Suppressor macrophage (primary cell): ENCODE measurements around the gene TNPO1.
"Not testable (repeated sequence)": the region's sequence is repeated elsewhere in the genome, so short reads cannot be mapped to it uniquely, and the experiment has no call there.

Experiments
- DNase-seq, 4 experiments: peaks; one replicate each; pipeline ENCODE4 v3.0.0-alpha.2; 2020 to 2022
- total RNA-seq, 17 experiments: gene quantifications; one replicate each; lab custom pipeline; 2026; ENCODE audit warnings: mixed read lengths in 6 of 17, inconsistent platforms in 3 of 17; lab: John Stamatoyannopoulos, UW

The TNPO1 gene
- 198 to 597 (median 375) reads per million in 17 experiments for total RNA-seq

DNA sequence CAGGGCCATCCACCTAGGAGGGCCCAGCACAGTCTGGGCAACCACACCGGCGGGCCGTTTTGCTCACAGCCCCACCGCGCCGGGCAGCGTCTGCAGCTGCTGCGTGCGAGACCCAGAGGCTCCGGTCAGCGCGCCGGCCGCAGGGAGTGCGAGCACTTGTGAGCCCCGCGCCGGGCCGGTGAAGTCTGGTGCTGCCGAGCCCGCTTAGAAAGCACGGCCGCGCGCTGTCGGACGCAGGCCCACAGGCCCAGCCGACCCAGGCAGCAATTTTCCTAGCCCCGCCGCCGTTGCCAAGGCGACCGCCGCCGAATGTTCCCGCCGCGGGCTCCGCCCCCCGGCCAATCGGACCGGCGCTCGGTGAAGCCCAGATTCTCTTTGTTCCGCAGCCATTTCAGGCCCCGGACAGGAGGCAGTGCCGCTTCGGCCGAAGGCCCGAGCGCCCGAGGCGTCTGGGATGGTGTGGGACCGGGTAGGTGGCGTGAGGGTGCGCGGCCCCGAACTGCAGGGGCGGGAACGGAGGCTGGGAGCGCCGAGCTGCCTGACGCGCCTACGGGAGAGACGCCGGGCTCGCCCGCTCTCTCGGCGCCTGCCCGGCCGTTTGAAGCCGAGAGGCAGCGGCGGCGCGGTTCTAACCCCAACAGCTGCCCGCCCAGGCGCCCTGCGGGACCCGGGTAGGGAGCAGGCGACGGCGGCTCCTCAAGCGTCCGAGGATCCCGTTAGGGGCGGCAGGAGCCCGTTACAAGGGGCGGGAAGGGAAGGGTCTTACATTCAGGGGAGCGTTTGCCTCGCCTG is at the start of gene TNPO1:
TNPO1 (plus strand) TSS at position 378 of the 792 bp plus-strand sequence; CDS start at position 455, 77 bp downstream.
- peak; percentile 91 to 96 (median 94) for DNase-seq

DNA sequence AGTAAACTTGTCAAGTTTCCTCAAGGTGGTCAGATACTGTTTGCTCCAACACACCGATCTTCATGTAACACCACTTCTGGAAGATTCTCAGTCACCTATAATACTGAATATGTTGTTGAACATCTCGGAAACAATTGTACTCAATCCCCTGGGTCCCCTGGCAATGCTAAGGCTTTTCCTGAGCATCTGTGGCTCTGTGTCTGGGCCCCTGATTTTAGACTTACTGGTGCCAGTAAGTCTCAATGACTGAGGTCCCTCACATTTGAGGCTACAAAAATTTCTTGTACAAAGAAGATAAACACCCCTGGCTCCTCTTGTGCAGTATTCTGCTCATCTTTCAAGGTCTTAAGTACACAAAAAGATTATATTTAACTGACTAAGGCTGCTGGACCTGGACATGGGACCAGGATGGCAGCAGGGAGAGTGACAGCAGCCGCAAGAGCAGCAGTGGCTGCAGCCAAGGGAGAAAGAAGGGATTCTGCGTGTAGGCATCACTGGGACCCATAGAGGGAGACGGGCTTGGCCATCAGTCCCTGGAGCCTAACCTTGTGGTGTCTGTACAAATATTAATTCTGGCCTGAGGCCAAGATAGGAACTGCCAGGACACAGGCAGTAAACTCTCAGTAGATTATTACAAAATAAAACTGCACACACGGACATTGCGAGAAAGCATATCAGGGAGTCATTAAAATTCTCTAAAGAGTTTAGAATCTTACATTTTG is 49.0 kb upstream of the TNPO1 start:
- DNase-seq = no peak

DNA sequence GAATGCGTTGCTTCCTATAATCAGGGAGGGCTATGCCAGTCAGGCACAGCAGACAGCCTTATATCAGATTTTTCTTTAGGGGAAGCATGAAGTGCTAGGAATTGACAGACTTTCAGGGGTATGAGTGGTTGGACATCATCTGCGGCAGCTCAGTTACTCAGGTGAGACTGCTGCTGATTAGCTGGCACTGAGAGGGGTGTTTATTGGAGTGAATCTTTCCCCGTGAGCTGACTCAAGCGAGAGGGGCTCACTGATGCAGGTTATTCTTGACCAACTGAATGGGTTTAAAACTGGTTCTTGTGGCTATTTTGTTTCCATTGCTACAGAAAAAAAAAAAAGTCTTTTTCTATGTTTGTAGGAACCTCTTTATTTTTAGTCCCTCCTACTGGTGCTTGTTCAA is 46.2 kb upstream of the TNPO1 start:
- no peak for DNase-seq

DNA sequence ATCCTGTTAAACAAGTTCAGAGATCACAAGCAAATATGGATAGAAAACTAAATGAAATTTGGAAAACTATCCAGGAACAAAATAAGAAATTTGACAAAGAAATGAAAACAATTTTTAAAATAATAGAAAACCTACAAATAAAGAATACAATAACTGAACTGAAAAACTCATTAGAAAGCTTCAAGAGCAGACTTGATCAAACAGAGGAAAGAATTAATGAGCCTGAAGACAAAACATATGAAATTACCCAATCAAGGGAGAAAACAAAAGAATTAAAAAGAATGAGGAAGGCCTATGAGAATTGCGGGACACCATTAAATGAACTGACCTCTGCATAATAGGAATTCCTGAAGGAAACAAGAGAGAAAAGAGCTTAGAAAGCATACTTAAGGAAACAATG is 39.8 kb upstream of the TNPO1 start:
- no peak for DNase-seq

DNA sequence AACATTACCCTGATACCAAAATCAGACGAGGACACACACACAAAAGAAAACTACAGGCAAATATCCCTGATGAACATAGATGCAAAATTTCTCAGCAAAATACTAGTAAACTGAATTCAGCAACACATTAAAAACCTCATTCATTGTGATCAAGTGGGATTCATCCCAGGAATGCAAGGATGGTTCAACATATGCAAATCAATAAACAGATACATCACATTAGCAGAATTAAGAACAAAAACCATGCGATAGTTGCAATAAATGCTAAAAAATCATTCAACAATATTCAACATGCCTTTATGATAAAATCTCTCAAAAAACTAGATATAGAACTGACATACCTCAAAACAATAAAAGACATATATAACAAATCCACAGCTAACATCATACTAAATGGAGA is 36.9 kb upstream of the TNPO1 start:
- DNase-seq = no peak

DNA sequence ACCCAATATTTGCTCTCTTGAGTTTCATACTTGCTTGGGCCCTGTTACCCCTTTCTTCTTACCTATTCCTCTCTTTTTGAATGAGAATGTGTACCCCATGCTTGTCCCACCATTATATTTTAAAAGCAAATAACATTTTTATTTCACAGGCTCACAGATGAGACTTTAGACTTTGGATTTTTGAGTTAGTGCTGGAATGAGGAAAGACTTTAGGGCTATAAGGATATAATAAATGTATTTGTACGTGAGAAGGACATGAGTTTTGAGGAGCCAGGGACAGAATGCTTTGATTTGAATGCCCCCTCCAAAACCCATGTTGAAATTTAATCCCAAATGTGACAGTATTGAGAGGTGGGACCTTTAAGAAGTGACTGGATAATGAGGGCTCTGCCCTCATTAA is 33.1 kb upstream of the TNPO1 start:
- no peak for DNase-seq

DNA sequence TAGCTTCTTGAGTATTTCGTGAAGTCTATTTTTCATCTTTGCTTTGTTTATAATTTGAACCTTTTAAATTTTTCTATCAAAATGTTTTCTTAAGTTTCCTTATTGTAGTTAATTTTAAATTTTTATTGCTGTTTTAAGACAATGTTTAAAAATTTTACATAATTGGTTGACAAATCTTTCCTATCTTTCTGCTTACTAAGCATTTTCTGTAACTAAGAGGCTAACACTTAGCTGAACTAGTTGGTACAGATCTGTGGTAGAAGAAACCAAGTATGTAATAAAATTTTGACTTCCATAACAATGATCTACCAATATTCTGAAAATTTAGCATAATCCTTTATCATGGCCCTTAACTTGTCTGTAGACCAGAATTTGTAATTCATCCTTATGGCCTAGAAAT is 32.3 kb upstream of the TNPO1 start:
- DNase-seq = no peak

DNA sequence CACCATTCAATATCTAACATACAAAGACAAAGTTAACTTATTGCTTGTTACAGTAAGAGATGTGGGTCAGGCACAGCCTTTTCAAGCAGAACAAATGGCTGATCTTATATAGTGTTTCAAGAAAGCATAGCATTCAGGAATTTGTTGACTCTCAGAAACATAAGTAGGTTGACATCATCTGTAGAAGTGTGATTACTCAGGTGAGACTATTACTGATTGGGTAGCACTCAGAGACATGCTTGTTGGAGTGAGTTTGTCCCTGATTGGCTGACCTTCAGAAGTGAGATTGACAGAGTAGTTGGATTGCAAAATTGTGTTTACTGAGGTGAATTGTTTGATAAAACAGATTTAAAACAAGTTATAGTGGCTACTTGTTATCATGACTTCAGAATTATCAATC is 30.7 kb upstream of the TNPO1 start:
- no peak for DNase-seq

DNA sequence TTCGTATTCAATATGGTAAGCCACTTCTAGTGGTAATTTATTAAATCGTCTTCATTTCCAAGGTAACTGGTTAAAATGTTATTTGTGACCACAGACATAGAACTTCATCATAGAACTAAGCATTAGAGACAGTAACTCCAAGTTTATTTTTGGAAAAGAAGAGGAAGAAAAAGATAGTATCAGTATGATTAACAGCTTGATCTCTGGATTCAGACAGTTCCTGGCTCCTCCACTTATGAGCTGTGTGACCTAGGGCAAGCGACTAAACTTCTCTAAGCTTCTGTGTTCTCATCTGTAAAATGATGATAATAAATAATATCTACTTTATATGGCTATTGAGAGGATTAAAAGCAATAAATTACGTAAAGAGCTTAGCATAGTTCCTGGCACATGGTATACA is 29.8 kb upstream of the TNPO1 start:
- DNase-seq = no peak

DNA sequence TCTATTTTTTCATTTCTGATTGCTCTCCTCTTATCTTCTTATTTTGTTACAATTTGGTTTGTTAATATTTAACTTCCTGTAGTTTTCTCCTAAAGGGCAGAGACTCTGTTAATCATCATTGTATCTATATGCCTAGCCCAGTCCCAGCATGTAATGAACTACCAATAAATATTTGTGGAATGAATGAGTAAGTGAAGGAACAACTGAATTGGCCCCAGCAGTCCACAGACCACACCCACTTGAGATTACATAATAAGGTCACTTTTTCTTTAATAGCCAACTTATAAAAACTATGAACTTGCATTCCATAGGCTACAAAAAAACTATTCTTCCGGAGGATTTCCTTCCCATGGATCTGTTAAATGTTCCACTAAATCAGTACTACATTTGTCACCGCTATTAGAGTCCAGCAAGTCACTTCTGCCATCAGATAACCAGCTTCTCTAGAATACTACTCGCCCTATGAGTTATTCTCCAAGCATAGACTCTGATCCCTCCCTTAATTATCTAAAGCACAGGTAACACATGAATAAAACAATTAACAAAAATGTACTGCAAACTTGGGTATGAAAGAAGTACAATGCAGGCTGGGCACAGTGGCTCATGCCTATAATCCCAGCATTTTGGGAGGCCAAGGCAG is 27.5 kb upstream of the TNPO1 start:
- DNase-seq = no peak

DNA sequence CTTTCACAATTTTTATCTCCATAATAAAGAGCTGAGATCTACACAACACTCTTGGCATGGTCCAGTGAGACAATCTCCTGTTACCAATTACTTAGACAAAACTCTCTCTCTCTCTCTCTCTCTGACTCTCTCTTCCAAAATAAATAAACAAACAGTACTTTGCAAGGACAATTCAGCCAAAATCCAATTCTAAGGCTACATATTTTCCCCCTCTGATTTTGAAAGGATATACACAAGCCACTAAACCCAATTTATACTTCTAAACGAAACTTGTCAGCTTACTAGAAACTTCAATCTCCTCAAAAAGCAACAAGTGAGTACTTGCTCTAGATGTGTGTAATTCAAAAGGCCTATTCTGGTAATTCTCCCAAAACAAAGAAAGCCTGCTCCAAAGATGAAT is 26.3 kb upstream of the TNPO1 start:
- no peak for DNase-seq

DNA sequence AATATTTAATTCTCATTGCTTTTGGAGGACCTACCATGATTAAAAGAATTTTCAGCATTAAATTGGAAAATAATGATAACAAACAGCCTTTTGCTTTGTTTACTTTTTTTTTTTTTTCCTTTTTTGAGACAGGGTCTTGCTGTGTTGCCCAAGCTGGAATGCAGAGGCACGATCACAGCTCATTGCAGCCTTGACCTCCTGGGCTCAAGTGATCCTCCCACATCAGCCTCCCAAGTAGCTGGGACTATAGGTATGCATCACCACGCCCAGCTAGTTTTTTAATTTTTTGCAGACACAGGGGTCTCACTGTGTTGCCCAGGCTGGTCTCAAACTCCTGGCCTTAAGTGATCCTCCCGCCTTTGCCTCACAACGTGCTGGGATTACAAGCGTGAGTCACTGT is 23.8 kb upstream of the TNPO1 start:
- DNase-seq = not testable (repeated sequence)

DNA sequence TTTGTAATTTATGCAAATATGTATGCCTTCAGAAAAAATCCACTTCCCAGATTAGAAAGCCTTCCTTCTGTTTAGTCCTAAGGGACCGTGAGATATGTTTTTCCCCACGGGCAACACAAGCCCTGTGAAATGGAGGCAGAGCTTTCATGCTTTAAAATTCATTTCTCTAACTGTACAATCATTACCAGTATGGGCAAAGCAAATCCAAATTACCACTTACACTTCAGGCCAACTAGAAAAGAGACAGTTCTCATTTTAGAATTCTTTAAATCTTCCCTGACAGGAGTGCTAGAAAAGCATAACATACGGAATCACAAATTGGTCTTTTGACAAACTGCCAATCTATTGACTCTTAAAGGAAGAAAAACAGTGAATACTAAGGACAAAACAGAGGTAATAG is 20.5 kb upstream of the TNPO1 start:
- no peak for DNase-seq

DNA sequence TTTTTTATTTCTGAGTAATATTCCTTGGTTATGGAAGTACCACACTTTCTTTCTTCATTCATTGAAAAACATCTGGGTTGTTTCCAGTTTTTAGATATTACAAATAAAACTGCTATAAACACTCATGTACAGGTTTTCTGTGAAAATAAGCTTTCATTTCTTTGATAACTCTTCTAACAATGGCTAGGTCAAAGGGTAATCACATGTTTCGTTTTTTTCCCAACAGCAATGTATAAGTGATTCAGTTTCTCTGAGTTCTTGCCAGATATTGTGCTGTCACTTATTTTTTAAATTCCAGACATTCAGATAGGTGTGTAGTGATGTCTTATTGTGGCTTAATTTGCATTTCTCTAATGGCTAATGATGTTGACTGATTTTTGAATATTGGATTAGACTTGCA is 16.7 kb upstream of the TNPO1 start:
- DNase-seq = no peak

DNA sequence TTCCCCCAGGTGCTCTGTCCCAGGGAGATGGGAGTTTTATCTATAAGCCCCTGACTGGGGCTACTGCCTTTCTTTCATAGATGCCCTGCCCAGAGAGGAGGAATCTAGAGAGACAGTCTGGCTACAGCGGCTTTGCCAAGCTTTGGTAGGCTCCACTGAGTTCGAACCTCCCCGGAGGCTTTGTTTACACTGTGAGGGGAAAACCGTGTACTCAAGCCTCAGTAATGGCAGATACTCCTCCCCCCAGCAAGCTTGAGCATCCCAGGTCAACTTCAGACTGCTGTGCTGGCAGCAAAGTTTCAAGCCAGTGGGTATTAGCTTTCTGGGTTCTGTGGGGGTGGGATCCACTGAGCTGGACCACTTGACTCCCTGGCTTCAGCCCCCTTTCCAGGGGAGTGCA is 7.8 kb upstream of the TNPO1 start:
- DNase-seq = not testable (repeated sequence)

DNA sequence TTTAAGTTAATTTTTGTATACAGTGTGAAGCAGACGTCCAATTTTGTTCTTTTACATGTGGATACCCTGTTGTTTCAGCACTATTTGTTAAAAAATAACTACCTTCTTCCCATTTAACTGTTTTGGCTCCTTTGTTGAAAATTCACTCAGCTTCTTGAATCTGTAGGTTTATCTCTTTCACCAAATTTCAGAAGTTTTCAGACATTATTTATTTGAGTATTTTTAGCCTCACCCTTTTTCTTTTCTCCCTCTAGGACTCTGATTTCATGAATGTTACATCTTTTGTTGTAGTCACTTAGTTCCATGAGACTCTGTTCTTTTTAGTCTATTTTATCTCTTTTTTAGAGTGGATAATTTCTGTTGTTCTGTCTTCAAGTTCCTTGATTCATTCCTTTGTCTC is 4.6 kb upstream of the TNPO1 start:
- no peak for DNase-seq

DNA sequence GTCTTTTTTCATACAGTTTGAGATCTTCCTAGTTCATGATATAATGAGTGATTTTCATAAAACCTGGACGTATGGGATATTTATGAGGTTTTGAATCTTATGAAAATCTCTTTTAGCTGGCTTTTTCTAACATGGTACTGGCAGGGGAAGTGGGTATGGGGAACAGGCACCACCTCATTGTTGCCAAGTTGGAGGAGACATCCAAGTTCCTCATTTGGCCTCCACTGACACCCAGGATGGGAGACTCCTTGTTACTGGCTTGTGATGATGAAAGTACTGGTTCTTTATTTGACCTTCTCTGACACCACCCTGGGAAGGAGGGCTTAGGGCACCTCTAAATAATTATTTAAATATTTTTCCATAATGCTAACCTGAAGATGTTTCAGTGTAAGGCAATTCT is 4.0 kb upstream of the TNPO1 start:
- peak; percentile 73 to 87 (median 84) for DNase-seq

DNA sequence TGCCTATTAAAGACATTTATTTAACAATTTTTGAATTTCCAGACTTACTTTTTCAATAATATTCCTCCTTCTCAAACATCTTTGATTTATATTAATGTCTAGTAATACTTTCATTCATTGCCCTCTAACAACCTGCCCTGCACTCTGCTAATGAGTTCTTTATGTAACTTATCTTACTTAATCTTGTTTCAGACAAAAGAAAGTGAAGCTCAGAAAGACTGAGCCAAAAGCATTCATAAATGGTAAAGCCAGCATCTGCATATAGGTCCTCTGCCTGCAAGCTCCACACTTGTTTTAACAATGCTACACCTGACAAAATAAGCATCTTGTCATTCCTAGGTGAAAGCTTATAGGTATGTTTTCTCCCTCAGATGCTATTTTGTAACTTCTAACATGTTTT is 2.4 kb upstream of the TNPO1 start:
- DNase-seq = no peak

DNA sequence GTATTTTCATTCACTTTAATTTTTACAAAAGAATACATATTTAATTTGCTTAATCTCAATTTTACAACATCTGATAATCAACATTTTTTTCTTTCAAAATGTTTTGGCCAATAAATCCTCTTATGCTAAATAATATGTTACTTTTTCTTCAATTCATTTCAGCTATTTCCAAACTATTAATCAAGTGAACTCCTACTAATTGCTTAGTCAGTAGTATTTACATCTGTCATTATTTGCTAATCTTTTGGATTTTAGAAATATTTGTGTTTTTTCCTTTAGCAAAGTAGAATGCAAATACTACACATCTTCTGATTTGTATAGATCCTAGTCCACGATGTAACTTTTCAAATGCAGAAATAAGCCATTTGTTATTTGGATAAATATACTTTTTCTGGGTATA is 1.6 kb upstream of the TNPO1 start:
- no peak for DNase-seq

DNA sequence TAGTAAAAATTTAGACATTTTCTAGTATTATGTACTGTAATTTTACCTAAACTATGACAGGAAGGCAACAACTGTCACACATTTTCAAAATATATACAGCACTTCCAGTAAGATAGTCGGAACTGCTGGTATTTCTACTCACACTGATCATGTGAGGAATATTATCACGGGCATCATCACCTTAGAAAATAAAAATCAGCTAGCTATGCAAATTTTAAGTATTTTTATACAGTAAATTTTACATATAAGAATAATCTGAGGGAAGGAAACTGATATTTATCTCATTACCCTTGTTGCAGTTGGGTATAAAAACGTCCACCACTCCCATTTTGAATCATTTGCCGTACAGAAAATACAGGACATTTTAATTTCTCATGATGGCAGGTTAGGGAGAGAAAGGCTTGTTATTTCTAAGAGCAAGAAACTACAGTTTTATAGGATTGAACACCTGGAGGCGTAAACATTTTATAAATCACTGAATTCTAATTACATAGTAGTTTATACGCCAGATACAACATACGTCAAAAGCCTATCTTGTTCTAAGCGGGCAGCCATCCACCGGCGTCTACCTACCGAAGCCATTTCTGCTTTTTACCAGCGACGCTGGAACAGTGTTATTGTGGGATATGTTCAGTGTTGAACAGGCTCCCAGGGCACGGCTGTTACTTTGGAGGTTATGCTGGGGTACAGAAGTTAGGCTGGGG is 729 bp upstream of the TNPO1 start:
- DNase-seq = peak in 1 of 4 experiments; percentile 42

DNA sequence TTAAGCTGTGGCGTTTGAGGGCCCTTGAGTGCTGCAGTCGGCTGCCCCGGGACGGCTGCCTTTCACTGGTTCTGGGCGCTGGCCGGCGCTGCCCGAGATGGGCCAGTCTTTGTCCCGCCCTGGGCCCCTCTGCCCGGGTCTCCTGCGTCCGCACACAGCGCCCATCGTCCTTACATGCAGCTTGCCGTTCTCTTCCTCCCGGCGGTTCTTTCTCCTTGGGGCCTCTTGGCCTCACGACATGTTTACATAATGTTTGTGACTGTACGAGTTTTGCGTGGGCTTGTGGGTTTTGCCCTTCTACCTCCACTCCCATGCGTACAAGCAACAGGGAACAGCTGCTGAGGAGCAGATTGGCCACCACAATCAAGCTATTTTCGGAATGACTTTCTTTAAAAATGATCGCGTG is 618 bp downstream of the TNPO1 start:
- peak; percentile 78 to 89 (median 87) for DNase-seq

DNA sequence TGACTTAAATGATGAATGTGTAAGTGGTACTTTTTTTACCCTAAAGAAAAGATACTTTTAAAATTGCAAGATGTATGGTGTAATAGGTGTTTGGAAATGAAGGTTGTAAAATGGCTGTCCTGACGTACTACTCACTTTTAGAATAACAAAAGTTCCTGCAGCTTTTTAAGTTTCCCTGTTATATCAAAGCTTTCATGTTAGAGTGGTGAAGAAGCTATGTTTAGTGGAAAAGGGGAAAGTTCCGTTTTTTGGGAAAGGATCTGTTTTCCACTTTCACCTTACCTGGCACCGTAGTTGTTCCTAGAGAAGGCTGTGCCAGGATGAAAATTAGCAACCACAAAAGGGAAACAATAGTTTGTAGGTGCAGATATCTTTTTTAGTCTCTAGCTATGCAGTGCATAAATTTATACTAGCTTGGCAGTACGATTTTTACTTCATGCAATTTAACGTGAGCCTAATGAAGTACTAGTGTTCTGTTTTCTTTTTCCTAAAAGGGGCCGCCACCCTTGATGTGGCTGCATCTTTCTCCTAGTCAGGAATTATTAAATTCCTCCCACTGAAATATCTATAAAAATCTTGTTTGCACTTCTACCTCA is 1.3 kb downstream of the TNPO1 start:
- peak in 1 of 4 experiments; percentile 12 for DNase-seq
